GM21528 (cell line): ENCODE results near the gene ZNF81.
"Not testable (repeated sequence)": the region's sequence is repeated elsewhere in the genome, so short reads cannot be mapped to it uniquely, and the experiment has no call there.

Experiments used
- ATAC-seq: cut with Tn5 transposase; IDR thresholded peaks from one replicate; pipeline ENCODE4 v1.9.1; 2021; ENCODE audit warnings: mild to moderate bottlenecking, moderate library complexity; ENCODE audit not compliant: unreplicated experiment, low FRiP score

ZNF81 gene

GRCh38 chrX:47918274-47918673, 81.6 kb downstream of the ZNF81 start:
- no peak for ATAC-seq

- no peak for ATAC-seq
Measured at GRCh38 chrX:47927212-47927611, 90.5 kb downstream of the ZNF81 start.

GRCh38 chrX:47931970-47932369, 95.3 kb downstream of the ZNF81 start:
- not testable (repeated sequence) for ATAC-seq

GRCh38 chrX:47933946-47934345, 97.2 kb downstream of the ZNF81 start:
- ATAC-seq, result no peak

- ATAC-seq, result no peak
Measured at GRCh38 chrX:47936224-47936939, 99.7 kb downstream of the ZNF81 start.

- ATAC-seq, result no peak
Measured at GRCh38 chrX:47936940-47937317, 100.2 kb downstream of the ZNF81 start.

GRCh38 chrX:47940448-47940847, 103.7 kb downstream of the ZNF81 start:
- no peak for ATAC-seq

GRCh38 chrX:47941423-47941822, 104.7 kb downstream of the ZNF81 start:
- no peak for ATAC-seq

GRCh38 chrX:47955295-47955694, 118.6 kb downstream of the ZNF81 start:
- not testable (repeated sequence) for ATAC-seq

- ATAC-seq, result no peak
Measured at GRCh38 chrX:47956016-47956415, 119.3 kb downstream of the ZNF81 start.

- ATAC-seq, result not testable (repeated sequence)
Measured at GRCh38 chrX:47958206-47958605, 121.5 kb downstream of the ZNF81 start.

- ATAC-seq, result no peak
Measured at GRCh38 chrX:47958761-47959342, 122.2 kb downstream of the ZNF81 start.

- no peak for ATAC-seq
Measured at GRCh38 chrX:47960406-47960805, 123.7 kb downstream of the ZNF81 start.

- ATAC-seq, result not testable (repeated sequence)
Measured at GRCh38 chrX:47961830-47962229, 125.1 kb downstream of the ZNF81 start.

- not testable (repeated sequence) for ATAC-seq
Measured at GRCh38 chrX:47965526-47965925, 128.8 kb downstream of the ZNF81 start.
